H9 (cell line): ENCODE data around the gene SLC30A9. TPM values are rescaled to one million over a fixed set of nuclear protein-coding genes. Genes with fewer than 3 reads are reported as not detected.

Source experiments
- DNase-seq: peaks from one replicate; pipeline ENCODE4 v3.0.0-alpha.2; 2017
- H2AFZ ChIP-seq: one replicate; pipeline ENCODE4 v1.6.1; 2013; ENCODE audit warnings: mild to moderate bottlenecking, low read length, control low read depth, moderate library complexity
- H2AK5ac ChIP-seq: 2 replicates; pipeline ENCODE4 v1.6.1; 2013; ENCODE audit warnings: low read length, control low read depth, mixed read lengths; ENCODE audit not compliant: insufficient read length
- H2BK120ac ChIP-seq: one replicate; pipeline ENCODE4 v1.6.1; 2013; ENCODE audit warnings: low read depth, mild to moderate bottlenecking, low read length, control low read depth, inconsistent platforms; ENCODE audit not compliant: poor library complexity, severe bottlenecking
- H2BK12ac ChIP-seq: 2 replicates; pipeline ENCODE4 v1.6.1; 2013; ENCODE audit warnings: low read length, control low read depth, mixed read lengths, low read depth; ENCODE audit not compliant: insufficient read length
- H2BK15ac ChIP-seq: 2 replicates; pipeline ENCODE4 v1.6.1; 2013; ENCODE audit warnings: low read depth, low read length, control low read depth
- H2BK20ac ChIP-seq: one replicate; pipeline ENCODE4 v1.6.1; 2013; ENCODE audit warnings: low read depth, mild to moderate bottlenecking, low read length, control low read depth, inconsistent platforms; ENCODE audit not compliant: poor library complexity, severe bottlenecking
- H2BK5ac ChIP-seq: 2 replicates; pipeline ENCODE4 v1.6.1; 2013; ENCODE audit warnings: low read length, control low read depth, mixed read lengths; ENCODE audit not compliant: insufficient read length
- H3K14ac ChIP-seq: 2 replicates; pipeline ENCODE4 v1.6.1; 2013; ENCODE audit warnings: low read length, control low read depth; ENCODE audit not compliant: insufficient read depth
- H3K18ac ChIP-seq: 2 replicates; pipeline ENCODE4 v1.6.1; 2013; ENCODE audit warnings: low read depth, mild to moderate bottlenecking, mixed read lengths, low read length, control low read depth; ENCODE audit not compliant: insufficient read length
- H3K23ac ChIP-seq: 2 replicates; pipeline ENCODE4 v1.6.1; 2013; ENCODE audit warnings: low read length, control low read depth, mixed read lengths, low read depth; ENCODE audit not compliant: insufficient read length
- H3K23me2 ChIP-seq: 2 replicates; pipeline ENCODE4 v1.6.1; 2013; ENCODE audit warnings: low read depth, mild to moderate bottlenecking, mixed read lengths, low read length, control low read depth; ENCODE audit not compliant: insufficient read length, poor library complexity, severe bottlenecking
- H3K27ac ChIP-seq: 2 replicates; pipeline ENCODE4 v1.5.1; 2013; ENCODE audit warnings: low read length, control low read depth, mixed read lengths, low read depth; ENCODE audit not compliant: insufficient read length
- H3K27me3 ChIP-seq: 2 replicates; pipeline ENCODE4 v1.6.1; 2013; ENCODE audit warnings: low read length, control low read depth, inconsistent platforms; ENCODE audit not compliant: insufficient read depth
- H3K4ac ChIP-seq: 2 replicates; pipeline ENCODE4 v1.6.1; 2013; ENCODE audit warnings: low read depth, mild to moderate bottlenecking, control low read depth, inconsistent platforms, low read length, moderate library complexity
- H3K4me1 ChIP-seq: 2 replicates; pipeline ENCODE4 v1.6.1; 2013; ENCODE audit warnings: low read length, control low read depth, inconsistent platforms; ENCODE audit not compliant: insufficient read depth
- H3K4me2 ChIP-seq: 2 replicates; pipeline ENCODE4 v1.6.1; 2013; ENCODE audit warnings: low read length, control low read depth, mixed read lengths; ENCODE audit not compliant: insufficient read length, insufficient read depth
- H3K56ac ChIP-seq: 2 replicates; pipeline ENCODE4 v1.6.1; 2013; ENCODE audit warnings: low read depth, mild to moderate bottlenecking, mixed read lengths, low read length, control low read depth; ENCODE audit not compliant: insufficient read length
- H3K79me1 ChIP-seq: 2 replicates; pipeline ENCODE4 v1.6.1; 2013; ENCODE audit warnings: low read depth, mild to moderate bottlenecking, moderate library complexity, low read length, control low read depth, inconsistent platforms; ENCODE audit not compliant: insufficient read depth, poor library complexity, severe bottlenecking
- H3K79me2 ChIP-seq: 2 replicates; pipeline ENCODE4 v1.6.1; 2013; ENCODE audit warnings: low read length, control low read depth, inconsistent platforms; ENCODE audit not compliant: insufficient read depth
- H3K9ac ChIP-seq: 2 replicates; pipeline ENCODE4 v1.6.1; 2013; ENCODE audit warnings: low read length, control low read depth, mixed read lengths; ENCODE audit not compliant: insufficient read length; ENCODE audit errors: extremely low read depth
- H3K9me3 ChIP-seq: one replicate; pipeline ENCODE4 v1.6.1; 2013; ENCODE audit warnings: low read depth, low read length, inconsistent platforms; ENCODE audit not compliant: control insufficient read depth
- H3T11ph ChIP-seq: one replicate; pipeline ENCODE4 v1.6.1; 2013; ENCODE audit warnings: mild to moderate bottlenecking, low read length, control low read depth, inconsistent platforms
- H4K20me1 ChIP-seq: one replicate; pipeline ENCODE4 v1.6.1; 2013; ENCODE audit not compliant: control insufficient read depth, insufficient read length, insufficient read depth
- H4K5ac ChIP-seq: 2 replicates; pipeline ENCODE4 v1.6.1; 2013; ENCODE audit warnings: low read depth, mild to moderate bottlenecking, mixed read lengths, low read length, control low read depth; ENCODE audit not compliant: insufficient read length
- H4K8ac ChIP-seq: replicated peaks from 2 replicates; pipeline ENCODE4 v1.6.1; 2013; ENCODE audit warnings: low read length, control low read depth, mixed read lengths, low read depth; ENCODE audit not compliant: insufficient read length
- H4K91ac ChIP-seq: 2 replicates; pipeline ENCODE4 v1.6.1; 2013; ENCODE audit warnings: low read depth, mild to moderate bottlenecking, moderate library complexity, mixed read lengths, low read length, control low read depth; ENCODE audit not compliant: insufficient read length
- H3K27ac Mint-ChIP-seq, 3 experiments: 2 replicates in 2 of 3; 3 replicates in 1 of 3; pipeline ENCODE4 v1.8.0; 2020 to 2021; ENCODE audit warnings: mixed read lengths in 3 of 3, mild to moderate bottlenecking in 1 of 3, moderate library complexity in 1 of 3
- H3K27me3 Mint-ChIP-seq: 2 replicates; pipeline ENCODE4 v1.8.0; 2021; ENCODE audit warnings: low read depth, mild to moderate bottlenecking, moderate library complexity, mixed read lengths
- H3K36me3 Mint-ChIP-seq, 3 experiments: 2 replicates in 2 of 3; 3 replicates in 1 of 3; pipeline ENCODE4 v1.8.0; 2020 to 2021; ENCODE audit warnings: low read depth in 3 of 3, mixed read lengths in 3 of 3; ENCODE audit not compliant: insufficient read depth in 1 of 3
- H3K4me1 Mint-ChIP-seq, 2 experiments: 2 replicates each; pipeline ENCODE4 v1.8.0; 2020; ENCODE audit warnings: mixed read lengths in 2 of 2
- H3K4me3 Mint-ChIP-seq, 2 experiments: 2 replicates in 1 of 2; 3 replicates in 1 of 2; pipeline ENCODE4 v1.8.0; 2020 to 2021; ENCODE audit warnings: mild to moderate bottlenecking in 2 of 2, mixed read lengths in 2 of 2, moderate library complexity in 1 of 2
- H3K9me3 Mint-ChIP-seq, 2 experiments: 2 replicates in 1 of 2; 3 replicates in 1 of 2; pipeline ENCODE4 v1.8.0; 2020; ENCODE audit warnings: mild to moderate bottlenecking in 2 of 2, mixed read lengths in 2 of 2, moderate library complexity in 1 of 2
- CTCF ChIP-seq: fragments of 200-600 bp; sonication (generic); conservative IDR thresholded peaks from 3 replicates; pipeline ENCODE4 v1.8.0; 2021; ENCODE audit warnings: antibody characterized with exemption, mild to moderate bottlenecking
- WGBS: extraction: QIAGEN DNeasy Blood & Tissue Kit; methylation state at CpG from one replicate; pipeline ENCODE4 v1.1.7; 2013; ENCODE audit warnings: missing lambda C conversion rate, low lambda C conversion rate, mixed read lengths; ENCODE audit not compliant: insufficient read length; ENCODE audit errors: extremely low coverage; 5-methylcytosine and 5-hydroxymethylcytosine counted together
- total RNA-seq: library from RNA; stranded (reverse); gene quantifications from 2 replicates; pipeline ENCODE4 v1.2.1, GENCODE V29; 2021

Gene SLC30A9
- total RNA-seq, 1 experiment from 2014 or later = 70.8 TPM

GRCh38 chr4:42122237-42122636 lies 131.9 kb downstream of the SLC30A9 start:
- Histone ChIP-seq H3K4ac (no peak overlapping the region), H2BK120ac (no peak overlapping the region), H2BK5ac (no peak overlapping the region), H2BK12ac (no peak overlapping the region), H3K79me2 (no peaks in the 10 kb centered on the region), H3T11ph (no peak overlapping the region), H2BK15ac (no peak overlapping the region), H4K8ac (no peak overlapping the region), H3K79me1 (no peaks in the 10 kb centered on the region), H4K5ac (no peak overlapping the region), H3K27me3 (no peaks in the 10 kb centered on the region), H2AK5ac (no peak overlapping the region), H3K23me2 (no peaks in the 10 kb centered on the region), H3K56ac (no peak overlapping the region), H3K9ac (no peak overlapping the region), H3K9me3 (no peaks in the 10 kb centered on the region), H2AFZ (no peak overlapping the region), H3K14ac (no peak overlapping the region), H4K20me1 (no peaks in the 10 kb centered on the region), H3K4me1 (no peaks in the 10 kb centered on the region), H4K91ac (no peak overlapping the region), H3K18ac (no peak overlapping the region), H3K27ac (no peak overlapping the region), H3K4me2 (no peak overlapping the region), H2BK20ac (no peak overlapping the region), H3K23ac (no peak overlapping the region)
- no peak for DNase-seq
- Mint-ChIP-seq H3K4me3 (no peak overlapping the region), H3K27ac (no peak overlapping the region), H3K9me3 (no peaks in the 10 kb centered on the region), H3K27me3 (no peaks in the 10 kb centered on the region), H3K36me3 (peaks cover 16 to 39% (median 29%) of the 10 kb centered on the region in 3 experiments; a peak in 6 of 7 replicates), H3K4me1 (peaks cover 20 to 23% of the 10 kb centered on the region in 2 experiments)
- no CpG with 5 or more reads among the region's 4 CpGs for WGBS
- no peak for TF ChIP-seq CTCF
